Measurements from ENCODE around the gene C4orf50. TPM values are rescaled to one million over a fixed set of nuclear protein-coding genes. Genes with fewer than 3 reads are reported as not detected.

C4orf50 gene
- total RNA-seq, 1 donor from 2014 or later = not detected

- TF ChIP-seq, protein P1, sequence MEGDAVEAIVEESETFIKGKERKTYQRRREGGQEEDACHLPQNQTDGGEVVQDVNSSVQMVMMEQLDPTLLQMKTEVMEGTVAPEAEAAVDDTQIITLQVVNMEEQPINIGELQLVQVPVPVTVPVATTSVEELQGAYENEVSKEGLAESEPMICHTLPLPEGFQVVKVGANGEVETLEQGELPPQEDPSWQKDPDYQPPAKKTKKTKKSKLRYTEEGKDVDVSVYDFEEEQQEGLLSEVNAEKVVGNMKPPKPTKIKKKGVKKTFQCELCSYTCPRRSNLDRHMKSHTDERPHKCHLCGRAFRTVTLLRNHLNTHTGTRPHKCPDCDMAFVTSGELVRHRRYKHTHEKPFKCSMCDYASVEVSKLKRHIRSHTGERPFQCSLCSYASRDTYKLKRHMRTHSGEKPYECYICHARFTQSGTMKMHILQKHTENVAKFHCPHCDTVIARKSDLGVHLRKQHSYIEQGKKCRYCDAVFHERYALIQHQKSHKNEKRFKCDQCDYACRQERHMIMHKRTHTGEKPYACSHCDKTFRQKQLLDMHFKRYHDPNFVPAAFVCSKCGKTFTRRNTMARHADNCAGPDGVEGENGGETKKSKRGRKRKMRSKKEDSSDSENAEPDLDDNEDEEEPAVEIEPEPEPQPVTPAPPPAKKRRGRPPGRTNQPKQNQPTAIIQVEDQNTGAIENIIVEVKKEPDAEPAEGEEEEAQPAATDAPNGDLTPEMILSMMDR (IDR thresholded peaks at IDR 0.05) = no peak
- DNase-seq (ENCODE audit: low spot score) = peak; percentile 41
- Mint-ChIP-seq H3K4me1 (ENCODE audit: low read depth) (no peaks in the 10 kb centered on the region), H3K4me3 (ENCODE audit: unreplicated experiment) (no peak overlapping the region), H3K27me3 (ENCODE audit: low read depth) (peaks cover 48% of the 10 kb centered on the region), H3K36me3 (ENCODE audit: low read depth) (no peaks in the 10 kb centered on the region), H3K27ac (ENCODE audit: unreplicated experiment) (no peak overlapping the region), H3K9me3 (ENCODE audit: low read depth) (no peaks in the 10 kb centered on the region)
These were observed 2.4 kb upstream of the C4orf50 start for GRCh38 chr4:6020613-6021012.

DNA sequence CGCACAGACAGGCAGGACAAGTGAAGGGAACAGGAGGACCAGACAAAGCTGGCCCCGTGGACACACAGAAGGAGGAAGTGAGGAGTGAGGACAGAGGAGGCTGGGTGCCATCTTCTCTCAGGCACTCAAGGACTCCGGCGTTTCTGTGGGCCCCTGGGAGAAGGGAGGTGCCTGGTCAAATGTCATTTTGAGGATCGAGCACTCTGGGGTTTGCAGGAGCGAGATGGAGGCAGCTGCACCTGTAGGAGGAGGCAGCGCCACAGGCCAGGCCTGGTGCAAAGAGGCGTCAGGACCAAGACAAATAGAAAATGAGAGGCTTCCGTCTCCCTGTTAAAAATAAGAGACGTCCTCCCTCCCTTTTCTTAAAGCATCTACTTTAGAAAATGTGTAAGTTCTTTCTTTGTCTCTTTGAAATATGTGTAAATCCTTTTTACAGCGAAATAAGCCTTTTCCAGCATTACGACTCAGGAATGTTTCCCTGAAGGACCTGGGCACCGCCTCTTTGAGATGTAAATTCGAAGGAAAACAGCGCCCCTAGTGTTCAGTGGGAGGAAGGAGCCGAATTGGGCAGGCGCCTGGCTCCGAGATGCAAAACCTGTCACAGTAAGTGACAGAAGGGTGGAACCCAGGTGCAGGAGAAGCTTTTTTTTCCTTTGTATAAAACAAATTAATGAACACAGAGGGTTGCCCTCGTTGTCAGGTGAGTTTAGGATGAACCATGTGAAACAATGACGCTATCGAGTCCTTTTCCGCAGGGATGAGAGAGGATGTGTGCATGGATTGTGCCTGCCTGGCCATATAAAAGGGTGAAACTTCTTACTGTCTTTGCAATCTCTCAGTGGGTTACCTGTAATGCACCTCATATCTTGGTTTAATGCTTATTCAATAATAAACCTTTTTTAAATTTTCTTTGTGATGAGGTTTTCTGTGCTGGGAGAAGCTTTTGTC lies 1.4 kb upstream of the C4orf50 start:
- Mint-ChIP-seq H3K9me3 (ENCODE audit: low read depth) (no peaks in the 10 kb centered on the region), H3K27me3 (ENCODE audit: low read depth) (peaks cover 43% of the 10 kb centered on the region), H3K36me3 (ENCODE audit: low read depth) (no peaks in the 10 kb centered on the region), H3K4me1 (ENCODE audit: low read depth) (no peaks in the 10 kb centered on the region), H3K4me3 (ENCODE audit: unreplicated experiment) (no peak overlapping the region), H3K27ac (ENCODE audit: unreplicated experiment) (no peak overlapping the region)
- TF ChIP-seq, protein P1 (IDR thresholded peaks at IDR 0.05) = peak; percentile 91
- DNase-seq (ENCODE audit: low spot score) = no peak

DNA sequence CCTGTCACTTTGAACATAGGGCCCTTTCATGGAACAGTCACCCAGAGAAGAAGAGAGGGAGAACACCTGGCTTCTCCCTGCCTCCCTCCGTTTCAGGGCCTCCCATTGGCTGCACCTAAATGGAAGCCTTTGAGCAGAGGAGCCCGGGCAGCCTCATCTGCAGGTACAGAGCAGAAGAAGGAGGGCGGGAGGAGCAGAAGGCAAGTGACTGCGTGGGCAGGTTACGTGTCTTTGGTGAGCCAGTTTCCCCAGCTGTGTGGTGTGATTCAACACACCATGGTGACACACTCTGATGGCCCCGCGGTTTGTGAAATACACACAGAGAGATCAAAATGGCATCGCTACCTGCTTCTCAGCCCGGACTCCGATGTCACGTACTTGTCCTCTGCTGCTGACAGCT lies 431 bp downstream of the C4orf50 start:
- Mint-ChIP-seq H3K27me3 (ENCODE audit: low read depth) (peaks cover 32% of the 10 kb centered on the region), H3K9me3 (ENCODE audit: low read depth) (no peaks in the 10 kb centered on the region), H3K4me1 (ENCODE audit: low read depth) (no peaks in the 10 kb centered on the region), H3K36me3 (ENCODE audit: low read depth) (no peaks in the 10 kb centered on the region), H3K4me3 (ENCODE audit: unreplicated experiment) (no peak overlapping the region), H3K27ac (ENCODE audit: unreplicated experiment) (no peak overlapping the region)
- TF ChIP-seq, protein P1 (IDR thresholded peaks at IDR 0.05) = no peak
- DNase-seq (ENCODE audit: low spot score) = peak; percentile 61

GRCh38 chr4:6017030-6017429 lies 1.2 kb downstream of the C4orf50 start:
- H3K4me1 Mint-ChIP-seq (ENCODE audit: low read depth) = no peaks in the 10 kb centered on the region
- no peaks in the 10 kb centered on the region for H3K36me3 Mint-ChIP-seq (ENCODE audit: low read depth)
- no peak overlapping the region for H3K4me3 Mint-ChIP-seq (ENCODE audit: unreplicated experiment)
- peak; percentile 51 for DNase-seq (ENCODE audit: low spot score)
- H3K9me3 Mint-ChIP-seq (ENCODE audit: low read depth) = no peaks in the 10 kb centered on the region
- H3K27ac Mint-ChIP-seq (ENCODE audit: unreplicated experiment) = no peak overlapping the region
- H3K27me3 Mint-ChIP-seq (ENCODE audit: low read depth) = peaks cover 32% of the 10 kb centered on the region
- TF ChIP-seq, protein P1 (IDR thresholded peaks at IDR 0.05) = no peak

- H3K9me3 Mint-ChIP-seq (ENCODE audit: low read depth) = no peaks in the 10 kb centered on the region
- no peak overlapping the region for H3K4me3 Mint-ChIP-seq (ENCODE audit: unreplicated experiment)
- H3K36me3 Mint-ChIP-seq (ENCODE audit: low read depth) = no peaks in the 10 kb centered on the region
- H3K27ac Mint-ChIP-seq (ENCODE audit: unreplicated experiment) = no peak overlapping the region
- TF ChIP-seq, protein P1 (IDR thresholded peaks at IDR 0.05) = no peak
- peak; percentile 40 for DNase-seq (ENCODE audit: low spot score)
- peaks cover 50% of the 10 kb centered on the region for H3K27me3 Mint-ChIP-seq (ENCODE audit: low read depth)
- no peaks in the 10 kb centered on the region for H3K4me1 Mint-ChIP-seq (ENCODE audit: low read depth)
These were observed 4.7 kb downstream of the C4orf50 start for GRCh38 chr4:6013564-6013963.

All from chondrocyte (in vitro differentiated cells).